HG03457 (cell line): Measurements from ENCODE around the gene C1QBP.
"Not testable (repeated sequence)": the region's sequence is repeated elsewhere in the genome, so short reads cannot be mapped to it uniquely, and the experiment has no call there.

Experiments
- ATAC-seq: cut with Tn5 transposase; IDR thresholded peaks from one replicate; pipeline ENCODE4 v1.9.1; 2021; ENCODE audit warnings: moderate number of reproducible peaks; ENCODE audit not compliant: unreplicated experiment

Gene C1QBP, protein sequence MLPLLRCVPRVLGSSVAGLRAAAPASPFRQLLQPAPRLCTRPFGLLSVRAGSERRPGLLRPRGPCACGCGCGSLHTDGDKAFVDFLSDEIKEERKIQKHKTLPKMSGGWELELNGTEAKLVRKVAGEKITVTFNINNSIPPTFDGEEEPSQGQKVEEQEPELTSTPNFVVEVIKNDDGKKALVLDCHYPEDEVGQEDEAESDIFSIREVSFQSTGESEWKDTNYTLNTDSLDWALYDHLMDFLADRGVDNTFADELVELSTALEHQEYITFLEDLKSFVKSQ

DNA sequence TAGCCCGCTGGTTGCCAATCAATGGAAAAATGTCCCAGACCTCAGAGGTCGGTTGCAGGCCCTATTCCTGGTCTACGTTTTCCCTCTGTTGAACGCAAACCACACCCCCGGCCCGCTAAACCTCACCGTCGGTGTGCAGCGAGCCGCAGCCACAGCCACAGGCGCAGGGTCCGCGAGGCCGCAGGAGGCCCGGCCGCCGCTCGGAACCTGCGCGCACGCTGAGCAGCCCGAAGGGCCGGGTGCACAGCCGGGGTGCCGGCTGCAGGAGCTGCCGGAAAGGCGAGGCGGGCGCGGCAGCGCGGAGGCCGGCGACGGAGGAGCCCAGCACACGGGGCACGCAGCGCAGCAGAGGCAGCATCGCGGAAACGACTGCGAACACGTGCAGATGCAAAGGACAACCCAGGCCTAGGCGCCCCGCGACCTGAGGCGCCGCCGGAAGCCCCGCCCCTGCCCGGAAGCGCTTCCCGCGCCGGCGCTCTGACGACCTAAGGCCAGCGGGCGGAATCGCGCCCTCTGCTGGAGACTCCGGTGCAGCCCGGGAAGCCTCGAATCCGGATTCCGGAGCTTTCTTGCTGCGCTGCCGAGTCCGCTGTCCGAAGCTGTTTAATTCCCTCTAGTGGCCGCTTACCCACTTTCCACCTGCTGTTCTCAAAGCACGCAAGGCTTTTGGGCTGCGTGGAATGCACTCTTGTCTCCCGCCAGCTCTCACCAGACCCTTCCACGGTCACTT lies at the start of gene C1QBP:
C1QBP (minus strand) TSS at position 440 of the 730 bp plus-strand sequence; CDS start at position 358, 82 bp downstream.
- peak; percentile 49 for ATAC-seq

DNA sequence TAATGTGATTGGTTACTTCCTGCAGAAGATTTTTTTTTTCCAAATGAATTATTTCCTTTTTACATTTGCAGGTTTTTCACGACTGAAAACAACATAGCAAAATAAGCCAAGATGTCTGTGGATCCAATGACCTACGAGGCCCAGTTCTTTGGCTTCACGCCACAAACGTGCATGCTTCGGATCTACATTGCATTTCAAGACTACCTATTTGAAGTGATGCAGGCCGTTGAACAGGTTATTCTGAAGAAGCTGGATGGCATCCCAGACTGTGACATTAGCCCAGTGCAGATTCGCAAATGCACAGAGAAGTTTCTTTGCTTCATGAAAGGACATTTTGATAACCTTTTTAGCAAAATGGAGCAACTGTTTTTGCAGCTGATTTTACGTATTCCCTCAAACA lies 49.8 kb upstream of the C1QBP start:
- ATAC-seq = no peak

DNA sequence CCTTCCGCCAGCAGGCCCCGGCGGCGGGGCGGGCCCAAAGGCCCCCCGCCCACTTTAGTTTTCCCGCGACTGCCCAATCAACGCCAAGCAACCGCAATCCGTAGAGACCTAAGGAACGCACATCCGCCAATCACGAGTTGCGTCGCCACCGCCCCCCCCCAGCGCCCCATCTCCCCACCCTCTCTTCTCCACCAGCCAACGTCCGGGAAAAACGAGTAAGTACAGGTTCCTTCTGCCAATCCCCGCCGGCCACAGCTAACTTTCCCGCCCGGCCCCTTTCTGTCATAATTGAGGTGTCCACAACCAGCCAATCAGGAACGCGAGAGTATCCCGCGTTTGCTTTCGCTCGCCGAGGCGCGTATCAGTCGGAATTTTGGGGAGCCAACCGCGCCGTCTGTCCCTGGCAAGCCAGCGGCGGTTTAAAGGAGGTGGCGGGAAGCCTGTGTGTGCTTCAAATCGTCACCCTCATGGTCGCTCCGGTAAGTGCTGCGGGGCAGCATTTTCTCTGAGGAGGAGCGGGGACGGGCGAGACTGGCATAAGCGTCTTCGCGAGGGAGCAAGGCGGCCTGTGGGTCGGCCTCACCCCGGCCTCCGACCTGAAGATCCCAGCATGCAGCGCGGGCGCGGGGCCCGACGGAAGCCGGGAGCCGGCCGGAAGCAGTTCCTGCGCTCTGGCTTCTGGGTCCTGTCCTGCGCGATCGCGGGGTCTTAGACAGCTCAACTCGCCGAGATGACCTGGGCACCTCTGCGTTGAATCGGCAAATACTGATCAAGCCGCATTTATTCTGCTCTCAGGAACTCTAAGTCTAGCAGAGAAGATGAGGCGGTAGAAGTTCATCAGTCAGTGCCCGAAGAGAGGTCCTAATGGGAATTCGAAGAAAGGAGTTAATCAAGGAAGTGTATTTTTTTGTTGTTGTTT lies 47.5 kb upstream of the C1QBP start, which contains the start of gene MIS12:
MIS12 (plus strand) TSS at position 361 of the 919 bp plus-strand sequence. CDS start 2,297 bp downstream, outside the sequence.
- peak; percentile 56 for ATAC-seq

DNA sequence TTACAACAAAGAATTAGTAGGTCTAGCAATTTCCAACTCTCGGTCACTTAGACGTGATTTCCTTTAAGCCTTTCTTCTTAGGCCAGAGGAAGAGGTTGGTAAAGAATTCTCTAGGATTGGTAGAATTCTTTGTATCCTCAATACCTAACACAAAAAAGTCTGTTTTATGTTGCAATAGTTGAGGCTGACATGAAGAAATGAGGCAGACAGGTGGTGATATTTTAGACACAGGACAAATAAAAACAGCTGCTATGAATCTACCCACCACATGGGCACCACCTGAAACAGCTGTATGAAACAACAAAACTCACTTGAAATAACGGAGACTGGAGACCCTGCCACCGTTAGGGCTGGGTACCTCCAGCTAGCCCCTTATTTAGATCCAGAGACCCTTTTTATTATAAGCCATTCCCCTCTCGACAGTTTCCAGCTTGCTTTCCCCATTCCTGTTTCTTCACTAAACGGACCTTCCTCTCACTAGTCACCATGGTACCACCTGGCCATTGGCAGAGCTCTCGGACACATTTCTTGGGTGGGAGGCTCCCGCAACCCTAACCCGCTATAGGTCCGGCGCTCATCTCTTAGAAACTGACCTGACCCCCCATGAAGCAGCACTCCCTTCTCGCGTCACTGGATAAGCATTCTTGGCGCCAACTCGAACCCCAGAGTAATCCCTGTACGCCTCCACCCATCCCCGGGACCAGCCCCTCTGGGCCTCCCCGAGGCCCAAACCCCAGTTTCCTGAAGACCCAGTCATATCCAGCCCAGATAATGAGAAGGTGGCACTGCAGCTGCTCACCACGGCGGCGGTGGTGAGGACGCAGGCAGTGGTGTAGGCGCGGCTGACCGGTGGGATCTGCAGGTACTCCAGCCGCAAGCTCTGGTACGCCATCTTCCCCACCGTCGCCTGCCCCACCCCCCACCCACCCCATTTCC lies 46.6 kb upstream of the C1QBP start, which contains the start of gene DERL2:
DERL2 (minus strand) TSS at position 909 of the 936 bp plus-strand sequence; CDS start at position 892, 17 bp downstream.
- peak; percentile 5 for ATAC-seq

DNA sequence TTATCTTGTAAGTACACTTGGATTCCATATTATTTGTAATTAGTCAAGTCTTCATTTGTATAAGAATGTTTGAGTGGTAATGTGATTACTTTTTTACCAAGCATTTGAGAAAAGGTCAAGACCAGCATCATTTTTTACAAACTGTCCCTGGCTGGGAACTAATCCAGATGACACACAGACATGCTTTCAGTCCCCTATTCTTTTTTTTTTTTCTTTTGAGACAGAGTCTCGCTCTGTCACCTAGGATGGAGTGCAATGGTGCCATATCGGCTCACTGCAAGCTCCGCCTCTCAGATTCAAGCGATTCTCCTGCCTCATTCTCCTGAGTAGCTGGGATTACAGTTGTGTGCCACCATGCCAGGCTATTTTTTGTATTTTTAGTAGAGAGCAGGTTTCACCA lies 42.5 kb upstream of the C1QBP start:
- no peak for ATAC-seq

DNA sequence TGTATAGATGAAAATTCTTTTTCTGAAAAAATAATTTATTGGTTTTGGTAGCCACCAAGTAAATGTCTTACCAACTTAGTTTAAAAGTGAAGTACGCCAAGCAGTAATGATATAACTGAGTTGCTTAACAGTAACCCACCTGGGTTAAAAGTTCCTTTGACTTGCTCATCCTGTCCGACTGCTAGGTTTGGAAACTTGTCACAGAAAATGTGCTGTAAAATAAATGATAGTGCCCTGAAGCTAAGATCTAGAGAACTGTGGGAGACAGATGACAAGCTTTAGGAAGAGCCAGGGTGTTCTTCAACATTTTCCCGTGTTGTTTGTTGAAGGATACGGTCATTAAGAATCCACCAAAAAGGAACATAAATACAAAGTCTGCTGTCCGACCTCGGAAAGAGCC lies 42.0 kb upstream of the C1QBP start:
- ATAC-seq = no peak

DNA sequence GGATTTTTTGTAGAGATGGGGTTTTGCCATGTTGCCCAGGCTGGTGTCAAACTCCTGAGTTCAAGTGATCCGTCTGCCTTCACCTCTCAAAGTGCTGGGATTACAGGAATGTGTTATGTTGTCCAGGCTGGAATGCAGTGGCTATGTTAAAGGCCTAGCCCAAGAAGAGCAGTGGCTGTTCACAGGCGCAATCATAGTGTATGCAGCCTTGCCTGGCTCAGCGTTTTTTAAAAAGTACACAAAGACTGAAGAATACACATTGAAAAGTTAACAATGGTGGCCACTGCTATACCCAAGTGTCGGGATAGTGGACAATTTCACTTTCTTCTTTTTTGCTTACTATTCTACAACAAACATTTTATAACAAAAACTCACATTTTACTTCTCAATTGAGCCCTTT lies 40.0 kb upstream of the C1QBP start:
- no peak for ATAC-seq

DNA sequence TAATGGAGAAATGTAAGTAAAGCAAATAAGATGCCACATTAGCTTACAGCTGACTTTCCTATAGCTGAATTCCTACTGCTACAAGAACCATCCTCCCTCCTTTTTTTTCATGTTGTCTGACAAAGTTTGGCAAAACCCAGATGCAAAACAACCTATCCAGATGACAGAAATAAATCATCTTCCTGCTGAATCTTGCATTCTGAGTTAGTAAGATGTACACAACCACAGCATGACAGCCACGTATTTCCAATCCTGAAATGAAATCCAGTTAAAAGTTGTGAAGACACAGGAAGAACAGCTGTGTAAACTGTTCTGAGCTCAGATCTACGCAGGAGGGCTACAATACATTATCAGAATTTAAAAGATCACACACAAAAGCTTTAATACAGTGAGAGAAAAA lies 35.0 kb upstream of the C1QBP start:
- ATAC-seq = no peak

DNA sequence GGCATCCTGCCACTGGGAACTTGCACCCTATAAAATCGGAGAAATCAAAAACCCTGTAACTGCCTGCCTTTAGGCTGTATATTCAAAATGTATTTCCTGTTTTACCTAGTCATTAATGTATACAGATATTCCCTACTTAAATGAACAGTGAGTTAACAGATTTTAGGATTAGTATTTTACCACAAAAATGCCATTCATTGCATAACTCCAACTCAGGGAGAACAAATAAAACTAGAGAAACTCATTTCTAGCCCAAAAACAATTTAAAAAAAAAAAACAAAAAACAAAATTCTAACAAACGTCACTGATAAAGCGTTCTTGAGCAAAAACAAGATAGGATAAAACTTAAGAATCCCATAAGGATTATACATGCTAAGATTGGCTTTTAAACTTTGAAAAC lies 33.6 kb upstream of the C1QBP start:
- no peak for ATAC-seq

DNA sequence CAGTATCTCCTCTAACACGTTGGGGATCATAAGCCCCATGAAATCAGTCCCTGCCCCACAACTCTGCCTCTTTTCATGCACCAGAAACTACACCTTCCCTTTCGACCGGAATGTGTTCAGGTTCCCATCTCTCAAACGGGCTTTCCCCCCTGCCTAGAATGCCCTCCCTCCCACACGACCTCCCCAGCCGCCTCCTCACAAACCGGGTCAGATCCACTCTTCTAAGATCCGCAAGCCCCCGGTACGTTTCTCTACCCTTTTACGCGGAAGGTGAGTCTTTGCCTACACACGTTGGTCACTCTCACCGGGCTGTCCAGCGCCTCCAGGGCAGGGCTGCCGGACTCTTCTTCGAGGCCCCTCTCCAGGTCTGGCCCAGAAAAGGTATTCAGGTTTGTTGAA lies 29.1 kb upstream of the C1QBP start:
- no peak for ATAC-seq

DNA sequence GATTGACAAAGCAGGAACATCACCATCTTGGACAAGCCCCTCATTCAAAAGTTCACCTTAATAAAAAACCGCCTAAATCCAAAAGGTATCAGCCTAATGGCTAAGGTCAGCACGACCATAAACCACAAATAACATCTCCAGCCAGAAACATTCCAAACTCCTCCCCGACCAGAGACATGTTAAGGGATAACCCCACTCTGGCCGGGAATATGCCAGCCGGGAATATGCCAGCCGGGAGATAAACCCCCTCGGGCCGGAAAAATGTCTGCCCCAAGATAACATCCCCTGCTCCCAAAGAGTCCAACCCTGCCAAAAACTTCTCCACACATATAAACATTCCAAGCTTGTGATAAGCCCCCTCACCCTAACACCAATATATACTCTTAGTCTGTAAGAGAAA lies 28.5 kb upstream of the C1QBP start:
- ATAC-seq = no peak

DNA sequence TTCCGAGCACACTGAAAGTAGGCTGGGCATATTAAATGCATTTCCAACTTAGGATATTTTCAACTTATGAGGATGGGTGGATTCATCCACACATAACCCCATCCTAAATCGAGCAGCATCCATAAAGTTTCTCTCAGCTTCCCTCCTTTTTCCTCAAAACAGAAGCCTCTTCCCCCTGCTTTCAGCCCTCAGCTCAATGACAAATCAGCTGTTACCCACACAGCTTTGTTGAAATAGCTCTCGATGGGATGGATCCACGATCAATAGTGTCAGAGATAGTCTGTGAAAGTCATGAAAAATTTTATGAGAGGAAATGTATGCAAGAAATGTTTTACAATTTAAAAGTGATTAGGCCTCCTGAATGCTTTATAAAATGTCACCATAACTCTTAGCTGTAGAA lies 27.3 kb upstream of the C1QBP start:
- no peak for ATAC-seq

DNA sequence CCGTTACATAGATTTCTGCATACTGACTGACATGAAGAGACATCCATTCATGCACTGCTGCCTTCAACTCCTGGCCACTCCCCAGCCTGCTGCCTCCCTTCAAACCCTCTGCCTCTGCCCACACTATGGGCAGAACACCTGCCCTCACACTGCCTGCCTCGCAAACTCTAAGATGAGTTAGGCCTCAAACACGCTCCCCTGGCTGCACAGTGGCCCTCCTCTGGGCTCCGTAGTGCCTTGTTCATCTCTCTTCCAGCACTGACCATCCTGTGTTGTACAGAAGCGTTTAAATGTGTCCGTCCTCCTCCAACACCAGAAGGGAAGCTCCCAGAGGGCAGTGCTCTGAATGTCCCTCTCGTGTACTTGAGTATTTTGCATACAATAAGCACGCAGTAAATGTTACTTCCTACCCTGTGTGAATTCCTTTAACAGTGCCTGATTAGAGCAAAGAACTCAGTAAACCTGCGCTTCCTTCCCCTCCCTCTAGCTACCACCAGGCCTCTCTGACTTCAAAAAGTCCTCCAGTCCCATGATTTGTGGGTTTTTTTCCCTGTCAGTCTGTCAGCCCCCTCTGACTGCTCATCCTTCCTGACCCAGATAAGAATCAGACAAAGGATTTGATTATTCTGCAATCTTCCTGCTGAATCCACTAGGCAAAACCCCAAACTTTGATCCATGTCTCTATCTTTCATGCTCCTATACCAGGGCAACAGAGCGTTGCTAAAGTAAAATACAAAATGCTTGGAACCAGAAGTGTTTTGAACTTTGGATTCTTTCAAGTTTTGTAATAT lies 26.0 kb upstream of the C1QBP start:
- ATAC-seq = no peak

DNA sequence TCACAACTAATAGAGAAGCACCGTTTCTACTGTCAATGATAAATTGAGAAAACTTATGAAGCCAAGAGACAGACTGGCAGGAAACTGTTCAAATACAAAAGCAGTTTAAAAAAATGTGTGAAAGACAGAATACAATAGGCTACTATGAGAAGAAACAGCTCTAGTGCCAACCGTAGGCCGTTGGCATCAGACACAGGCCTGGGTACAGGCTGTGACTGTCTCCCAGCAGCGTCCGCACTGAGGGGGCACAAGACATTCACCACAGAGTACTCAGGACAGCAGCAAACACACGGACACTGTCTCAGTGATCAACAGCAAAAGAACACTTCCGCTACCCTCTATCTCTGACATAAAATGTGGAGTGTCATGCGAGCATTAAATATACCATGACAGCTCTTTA lies 7.8 kb upstream of the C1QBP start:
- ATAC-seq = no peak

DNA sequence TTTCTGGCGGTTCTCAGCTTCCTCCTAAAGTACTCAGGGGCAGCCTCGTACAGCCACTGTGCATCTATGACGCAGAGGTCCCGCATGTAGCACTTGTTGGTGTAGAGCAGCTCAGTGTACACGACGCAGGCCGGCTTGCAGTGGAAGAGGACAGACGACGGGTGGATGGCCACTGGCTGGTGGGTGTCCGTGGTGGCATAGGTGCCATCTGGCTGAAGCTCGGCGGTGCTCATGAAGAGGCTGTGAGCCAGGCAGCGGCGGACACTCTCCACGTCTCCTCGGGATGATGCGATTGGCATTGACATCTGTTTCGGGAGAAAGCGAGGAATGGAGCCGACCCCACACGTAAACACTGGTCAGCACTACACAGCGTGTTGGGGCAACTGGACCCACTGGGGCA lies 5.3 kb upstream of the C1QBP start:
- no peak for ATAC-seq

DNA sequence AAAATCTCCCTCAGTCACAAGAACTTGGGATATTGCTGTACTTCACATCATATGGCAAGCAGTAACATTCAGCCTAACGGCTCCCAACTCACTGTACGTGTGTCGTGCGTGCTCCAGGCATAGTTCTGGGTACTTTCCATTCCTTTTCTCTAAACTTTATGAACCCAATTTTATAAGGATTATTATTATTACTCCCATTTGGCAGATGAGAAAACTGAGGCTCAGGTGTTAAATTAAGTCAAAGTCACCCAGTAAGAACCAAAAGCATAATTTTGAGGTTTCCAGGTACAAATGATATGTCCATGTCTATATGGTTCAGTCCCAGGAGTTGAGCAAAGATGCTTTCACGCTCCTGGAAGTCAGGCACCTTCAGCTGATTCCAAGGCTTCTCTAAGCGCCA lies 4.8 kb upstream of the C1QBP start:
- no peak for ATAC-seq

DNA sequence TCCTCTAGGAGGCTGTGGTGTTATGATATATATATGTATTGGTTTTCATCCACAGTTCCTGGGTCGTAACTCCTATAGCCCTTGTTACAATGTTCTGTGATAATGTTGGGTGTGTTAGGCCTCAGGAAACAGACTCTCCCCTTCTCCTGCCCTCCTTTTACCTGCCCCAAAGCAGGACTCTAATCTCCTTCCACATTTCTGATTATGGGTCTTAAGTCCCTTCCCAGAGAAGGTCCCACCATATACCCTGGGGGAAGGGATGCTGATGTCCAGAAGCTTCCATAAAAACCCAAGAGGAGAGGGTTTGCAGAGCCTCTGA lies 450 bp upstream of the C1QBP start:
- ATAC-seq = peak; percentile 8

DNA sequence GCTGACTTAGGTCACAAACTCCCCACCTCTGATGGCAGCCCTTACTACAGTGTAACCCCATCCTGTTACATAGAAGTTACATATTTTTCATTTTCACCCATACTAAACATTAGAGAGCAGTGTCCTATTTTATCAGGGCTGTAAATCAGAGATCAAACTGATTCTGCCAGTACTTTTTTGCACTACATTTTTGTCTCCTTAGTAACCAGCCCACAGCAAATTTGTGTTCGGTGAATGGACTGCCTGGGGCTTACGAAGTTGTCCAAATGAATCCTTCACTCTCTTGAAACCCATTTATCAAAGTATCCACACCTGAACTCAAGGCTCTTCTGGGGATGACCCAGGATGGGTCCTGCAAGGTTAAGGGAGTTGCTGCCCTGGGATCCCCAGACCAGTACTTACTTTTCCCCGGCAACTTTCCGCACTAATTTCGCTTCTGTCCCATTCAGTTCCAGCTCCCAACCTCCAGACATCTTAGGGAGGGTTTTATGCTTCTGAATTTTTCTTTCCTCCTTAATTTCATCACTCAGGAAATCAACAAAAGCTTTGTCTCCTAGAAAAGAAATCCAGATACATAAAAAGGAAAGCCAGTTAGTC lies 1.1 kb downstream of the C1QBP start:
- ATAC-seq = no peak

DNA sequence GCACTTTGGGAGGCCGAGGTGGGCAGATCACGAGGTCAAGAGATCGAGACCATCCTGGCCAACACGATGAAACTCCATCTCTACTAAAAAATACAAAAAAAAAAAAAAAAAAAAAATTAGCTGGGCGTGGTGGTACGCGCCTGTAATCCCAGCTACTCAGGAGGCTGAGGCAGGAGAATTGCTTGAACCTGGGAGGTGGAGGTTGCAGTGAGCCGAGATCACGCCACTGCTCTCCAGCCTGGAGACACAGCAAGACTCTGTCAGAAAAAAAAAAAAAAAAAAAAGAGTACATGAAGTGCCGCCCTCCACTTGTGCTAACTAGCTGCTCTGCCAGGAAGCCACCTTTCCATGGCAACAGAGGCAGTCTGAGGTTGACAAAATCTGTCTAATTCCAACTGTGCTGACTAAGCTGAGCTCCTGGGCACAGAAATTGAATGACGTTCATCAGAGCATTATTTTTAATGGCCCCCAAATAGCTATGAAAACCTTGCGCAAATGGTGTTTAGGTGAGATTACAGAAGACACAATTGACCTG lies 3.1 kb downstream of the C1QBP start:
- ATAC-seq = not testable (repeated sequence)
